Effector memory CD4-positive, alpha-beta T cell (primary cell): Measurements from ENCODE around the gene CDC14C.
"Not testable (repeated sequence)": the region's sequence is repeated elsewhere in the genome, so short reads cannot be mapped to it uniquely, and the experiment has no call there.

Experiments
- DNase-seq, 3 donors: peaks; one replicate each; pipeline ENCODE4 v3.0.0-alpha.2; 2020
- H3K27ac ChIP-seq: 2 replicates; pipeline ENCODE4 v1.7.0; 2013; ENCODE audit warnings: mild to moderate bottlenecking, low read length, moderate library complexity; ENCODE audit not compliant: insufficient read depth, poor library complexity, severe bottlenecking
- H3K27me3 ChIP-seq: replicated peaks from 2 replicates; pipeline ENCODE4 v1.7.0; 2013; ENCODE audit warnings: mild to moderate bottlenecking, low read length; ENCODE audit not compliant: insufficient read depth, control insufficient read depth, poor library complexity, severe bottlenecking
- H3K36me3 ChIP-seq: 2 replicates; pipeline ENCODE4 v1.7.0; 2013; ENCODE audit warnings: mild to moderate bottlenecking, low read length, moderate library complexity; ENCODE audit not compliant: control insufficient read depth, insufficient read depth
- H3K4me1 ChIP-seq: 2 replicates; pipeline ENCODE4 v1.7.0; 2013; ENCODE audit warnings: low read length, mild to moderate bottlenecking; ENCODE audit not compliant: control insufficient read depth, insufficient read depth, poor library complexity, severe bottlenecking
- H3K4me3 ChIP-seq: 2 replicates; pipeline ENCODE4 v1.7.0; 2013; ENCODE audit warnings: low read length, low read depth, mild to moderate bottlenecking; ENCODE audit not compliant: insufficient read depth, poor library complexity, severe bottlenecking
- H3K9me3 ChIP-seq: 2 replicates; pipeline ENCODE4 v1.7.0; 2013; ENCODE audit warnings: mild to moderate bottlenecking, low read length, moderate library complexity; ENCODE audit not compliant: control insufficient read depth
- total RNA-seq, 3 donors: gene quantifications; one replicate each; lab custom pipeline; 2026; lab: John Stamatoyannopoulos, UW

Gene CDC14C
- total RNA-seq = 0 to 0.19 (median 0) reads per million in 3 donors

DNA sequence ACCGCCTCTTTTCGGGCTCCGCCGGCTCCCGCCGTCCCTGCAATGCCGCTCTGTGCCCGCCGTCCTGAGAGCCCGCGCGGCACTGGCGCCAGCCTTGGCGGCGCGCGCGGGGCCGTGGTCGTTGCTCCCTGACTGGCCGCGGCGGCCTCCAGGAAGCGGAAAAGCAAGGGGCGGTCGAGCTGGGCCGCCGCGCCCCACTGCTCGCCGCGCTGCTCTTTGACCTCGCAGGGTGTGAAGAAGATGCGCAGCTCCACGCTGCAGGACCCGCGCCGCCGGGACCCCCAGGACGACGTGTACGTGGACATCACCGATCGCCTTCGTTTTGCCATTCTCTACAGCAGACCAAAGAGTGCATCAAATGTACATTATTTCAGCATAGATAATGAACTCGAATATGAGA lies at the start of gene CDC14C:
CDC14C (plus strand) TSS at position 115 of the 400 bp plus-strand sequence; CDS start at position 241, 126 bp downstream.
- Histone ChIP-seq H3K9me3 (no peaks in the 10 kb centered on the region), H3K27ac (no peak within 1 kb of the TSS), H3K4me3 (no peak within 1 kb of the TSS), H3K27me3 (no peaks in the 10 kb centered on the region), H3K4me1 (no peaks in the 10 kb centered on the region), H3K36me3 (no peaks in the 10 kb centered on the region)
- DNase-seq = no peak

DNA sequence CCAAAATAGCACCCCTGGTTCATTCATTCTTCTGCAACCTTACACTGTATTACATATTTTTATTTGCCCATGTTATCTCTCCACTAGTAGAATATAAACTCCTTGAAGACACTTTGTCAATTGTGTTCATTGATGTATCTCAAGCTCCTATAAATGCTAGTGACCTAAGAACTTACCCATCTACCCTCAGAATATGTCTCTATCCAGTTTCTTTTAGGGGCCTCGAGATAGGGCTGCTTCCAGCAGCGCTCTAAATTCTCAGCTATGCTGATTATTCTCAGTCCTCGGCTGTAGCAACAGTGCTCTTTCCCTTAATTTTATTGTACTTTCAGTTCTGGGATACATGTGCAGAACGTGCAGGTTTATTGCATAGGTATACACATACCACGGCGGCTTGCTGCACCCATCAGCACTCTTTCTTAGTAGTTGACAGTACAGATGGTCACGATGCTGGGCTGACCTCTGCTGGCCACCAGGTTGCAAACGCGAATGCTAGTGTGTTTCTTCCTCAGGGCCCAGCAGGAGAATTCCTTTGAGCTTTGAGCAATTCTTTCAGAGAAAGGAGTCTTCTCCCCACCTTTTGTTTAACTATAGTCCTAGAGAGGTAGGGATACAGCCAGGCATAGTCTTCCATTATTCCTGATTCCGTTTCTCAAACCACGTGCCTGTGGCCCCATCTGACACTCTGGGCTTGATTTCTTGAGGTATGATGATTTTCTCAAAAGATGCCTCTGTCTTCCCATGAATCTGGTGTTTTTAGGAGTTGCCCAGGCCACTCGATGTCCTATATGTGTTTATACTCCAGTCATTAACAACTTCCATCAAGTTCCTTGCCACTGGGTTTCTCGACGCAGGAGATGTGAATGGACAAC lies 49.1 kb upstream of the CDC14C start:
- Histone ChIP-seq H3K36me3 (no peaks in the 10 kb centered on the region), H3K4me3 (no peak overlapping the region), H3K27ac (no peak overlapping the region), H3K4me1 (no peaks in the 10 kb centered on the region), H3K9me3 (no peaks in the 10 kb centered on the region), H3K27me3 (no peaks in the 10 kb centered on the region)
- no peak for DNase-seq

DNA sequence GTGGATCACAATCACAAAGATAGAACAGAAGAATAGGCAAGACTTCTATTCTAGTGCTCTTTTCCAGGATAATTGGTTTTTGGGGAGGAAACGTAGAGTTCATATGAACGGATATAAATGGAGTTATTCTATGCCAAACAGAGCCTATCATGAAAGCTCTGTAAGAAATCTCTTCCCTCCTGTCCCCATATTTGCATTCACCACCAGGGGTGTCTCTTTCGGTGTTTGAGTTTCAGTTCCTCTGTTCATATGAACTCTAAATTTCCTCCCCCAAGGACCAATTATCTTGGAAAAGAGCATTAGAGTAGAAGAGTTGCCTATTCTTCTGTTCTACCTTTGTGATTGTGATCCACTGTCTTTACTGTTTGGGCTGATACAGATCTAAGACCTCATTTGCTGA lies 48.3 kb upstream of the CDC14C start:
- Histone ChIP-seq H3K36me3 (no peaks in the 10 kb centered on the region), H3K27me3 (no peaks in the 10 kb centered on the region), H3K27ac (no peak overlapping the region), H3K9me3 (no peaks in the 10 kb centered on the region), H3K4me1 (no peaks in the 10 kb centered on the region), H3K4me3 (no peak overlapping the region)
- no peak for DNase-seq

DNA sequence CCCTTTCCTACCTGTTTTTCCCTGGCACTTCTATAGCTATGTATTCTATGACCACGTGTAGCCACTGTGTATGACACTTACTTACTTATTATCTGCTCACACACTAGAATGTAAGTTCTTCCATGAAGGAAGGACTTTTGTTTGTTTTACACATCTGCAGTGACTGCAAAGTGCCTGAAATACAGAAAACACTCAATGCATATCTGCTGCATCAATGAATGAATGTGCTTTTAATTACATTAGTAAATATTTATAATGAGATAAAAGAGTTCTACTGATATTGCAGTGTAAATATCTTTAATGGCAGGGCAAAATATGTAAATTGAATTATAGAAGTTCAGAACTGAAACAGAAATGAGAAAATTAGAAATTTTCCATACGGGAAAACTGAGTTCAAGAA lies 43.5 kb upstream of the CDC14C start:
- no peaks in the 10 kb centered on the region for H3K27me3 ChIP-seq
- no peak overlapping the region for H3K27ac ChIP-seq
- no peak for DNase-seq
- H3K36me3 ChIP-seq = no peaks in the 10 kb centered on the region
- H3K4me1 ChIP-seq = no peaks in the 10 kb centered on the region
- no peaks in the 10 kb centered on the region for H3K9me3 ChIP-seq
- no peak overlapping the region for H3K4me3 ChIP-seq

GRCh38 chr7:48887500-48887899 lies 36.8 kb upstream of the CDC14C start:
- no peak for DNase-seq
- no peaks in the 10 kb centered on the region for H3K27me3 ChIP-seq
- no peaks in the 10 kb centered on the region for H3K36me3 ChIP-seq
- H3K27ac ChIP-seq = no peak overlapping the region
- no peak overlapping the region for H3K4me3 ChIP-seq
- H3K4me1 ChIP-seq = no peaks in the 10 kb centered on the region
- no peaks in the 10 kb centered on the region for H3K9me3 ChIP-seq

GRCh38 chr7:48894574-48894973 lies 29.8 kb upstream of the CDC14C start:
- no peak overlapping the region for H3K27ac ChIP-seq
- no peaks in the 10 kb centered on the region for H3K9me3 ChIP-seq
- H3K27me3 ChIP-seq = no peaks in the 10 kb centered on the region
- no peaks in the 10 kb centered on the region for H3K36me3 ChIP-seq
- no peak overlapping the region for H3K4me3 ChIP-seq
- DNase-seq = no peak
- H3K4me1 ChIP-seq = no peaks in the 10 kb centered on the region

- no peak overlapping the region for H3K27ac ChIP-seq
- H3K9me3 ChIP-seq = no peaks in the 10 kb centered on the region
- no peaks in the 10 kb centered on the region for H3K36me3 ChIP-seq
These were observed 24.4 kb upstream of the CDC14C start for GRCh38 chr7:48899932-48900331.

DNA sequence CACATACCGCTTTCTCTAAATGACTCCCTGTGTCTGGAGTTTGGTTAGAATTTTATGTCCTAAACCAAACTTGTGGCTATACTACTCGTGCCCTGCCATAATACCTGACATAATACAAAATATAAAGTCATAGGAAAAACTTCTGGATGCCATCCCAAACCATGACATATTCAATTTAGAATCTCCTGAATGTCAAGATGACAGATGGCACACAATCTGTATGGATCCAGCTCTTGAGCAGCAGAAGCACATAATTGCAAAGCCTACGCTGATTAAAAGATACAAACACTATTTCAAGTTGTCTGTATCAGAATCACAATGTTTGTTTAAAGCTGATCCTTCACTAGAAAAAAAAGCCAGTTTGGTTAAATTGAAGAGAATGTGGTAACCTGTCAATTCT lies 22.4 kb upstream of the CDC14C start:
- Histone ChIP-seq H3K27me3 (no peaks in the 10 kb centered on the region), H3K9me3 (no peaks in the 10 kb centered on the region), H3K36me3 (no peaks in the 10 kb centered on the region), H3K27ac (no peak overlapping the region), H3K4me1 (no peaks in the 10 kb centered on the region), H3K4me3 (no peak overlapping the region)
- DNase-seq = no peak

More at GRCh38 chr7:48899932-48900331, 24.4 kb upstream of the CDC14C start:
- H3K4me1 ChIP-seq = no peaks in the 10 kb centered on the region
- no peak for DNase-seq
- no peaks in the 10 kb centered on the region for H3K27me3 ChIP-seq
- H3K4me3 ChIP-seq = no peak overlapping the region

GRCh38 chr7:48904975-48905374 lies 19.4 kb upstream of the CDC14C start:
- Histone ChIP-seq H3K36me3 (no peaks in the 10 kb centered on the region), H3K4me1 (no peaks in the 10 kb centered on the region), H3K27me3 (no peaks in the 10 kb centered on the region), H3K27ac (no peak overlapping the region), H3K9me3 (no peaks in the 10 kb centered on the region), H3K4me3 (no peak overlapping the region)
- DNase-seq = no peak

- H3K27me3 ChIP-seq, H3K9me3 ChIP-seq, H3K4me1 ChIP-seq, DNase-seq, H3K27ac ChIP-seq, H3K36me3 ChIP-seq, H3K4me3 ChIP-seq: not testable (repeated sequence)
These were observed 18.7 kb upstream of the CDC14C start for GRCh38 chr7:48905686-48906085.
